ENCODE measurements around the gene CKAP2L.

Gene CKAP2L

GRCh38 chr2:112776113-112776512 is 11.7 kb upstream of the CKAP2L start:
- H3K79me2 ChIP-seq (ENCODE audit: control insufficient read depth, low read length) = no peaks in the 10 kb centered on the region
- no peaks in the 10 kb centered on the region for H4K20me1 ChIP-seq (ENCODE audit: control insufficient read depth, insufficient read depth, low read depth, low read length)
- TF ChIP-seq EZH2phosphoT487 (IDR thresholded peaks at IDR 0.05; ENCODE audit: borderline replicate concordance, low read length) (no peak), CTCF (IDR thresholded peaks at IDR 0.05; ENCODE audit: low read depth, low read length, poor library complexity, severe bottlenecking) (no peak)
- H3K9me3 ChIP-seq (ENCODE audit: control insufficient read depth, insufficient read depth, low read length) = no peaks in the 10 kb centered on the region
- peaks cover 3% of the 10 kb centered on the region; the same call in 1 of the 2 replicates for H3K4me1 ChIP-seq (ENCODE audit: control insufficient read depth, low read length)
- H3K4me3 ChIP-seq (ENCODE audit: low read length) = no peak overlapping the region
- H3K27me3 ChIP-seq (ENCODE audit: control insufficient read depth, low read length) = no peaks in the 10 kb centered on the region
- no peaks in the 10 kb centered on the region for H3K9me2 ChIP-seq (replicated peaks; ENCODE audit: control insufficient read depth, low read length)
- no peaks in the 10 kb centered on the region for H3F3A ChIP-seq (ENCODE audit: control insufficient read depth, insufficient read depth)
- no peak overlapping the region for H3K27ac ChIP-seq (ENCODE audit: low read depth, low read length)
- no peak overlapping the region for H3K4me2 ChIP-seq (ENCODE audit: low read length)
- H3K36me3 ChIP-seq (ENCODE audit: control insufficient read depth, low read length) = no peaks in the 10 kb centered on the region

- Histone ChIP-seq H3K9me3 (ENCODE audit: control insufficient read depth, insufficient read depth, low read length) (no peaks in the 10 kb centered on the region), H3K9me2 (replicated peaks; ENCODE audit: control insufficient read depth, low read length) (no peaks in the 10 kb centered on the region), H3K27me3 (ENCODE audit: control insufficient read depth, low read length) (no peaks in the 10 kb centered on the region), H3K36me3 (ENCODE audit: control insufficient read depth, low read length) (no peaks in the 10 kb centered on the region), H3K4me1 (ENCODE audit: control insufficient read depth, low read length) (peaks cover 6% of the 10 kb centered on the region), H3F3A (ENCODE audit: control insufficient read depth, insufficient read depth) (no peaks in the 10 kb centered on the region), H4K20me1 (ENCODE audit: control insufficient read depth, insufficient read depth, low read depth, low read length) (no peaks in the 10 kb centered on the region), H3K27ac (ENCODE audit: low read depth, low read length) (no peak overlapping the region), H3K79me2 (ENCODE audit: control insufficient read depth, low read length) (no peaks in the 10 kb centered on the region), H3K4me2 (ENCODE audit: low read length) (no peak overlapping the region), H3K4me3 (ENCODE audit: low read length) (no peak overlapping the region)
- TF ChIP-seq EZH2phosphoT487 (IDR thresholded peaks at IDR 0.05; ENCODE audit: borderline replicate concordance, low read length) (no peak), CTCF (IDR thresholded peaks at IDR 0.05; ENCODE audit: low read depth, low read length, poor library complexity, severe bottlenecking) (no peak)
These were observed 10.3 kb upstream of the CKAP2L start for GRCh38 chr2:112774536-112775285.

GRCh38 chr2:112773556-112773955 is 9.1 kb upstream of the CKAP2L start:
- no peaks in the 10 kb centered on the region for H3K79me2 ChIP-seq (ENCODE audit: control insufficient read depth, low read length)
- H3K4me1 ChIP-seq (ENCODE audit: control insufficient read depth, low read length) = peaks cover 8% of the 10 kb centered on the region
- no peaks in the 10 kb centered on the region for H3K36me3 ChIP-seq (ENCODE audit: control insufficient read depth, low read length)
- H3K4me2 ChIP-seq (ENCODE audit: low read length) = no peak overlapping the region
- H3K27me3 ChIP-seq (ENCODE audit: control insufficient read depth, low read length) = no peaks in the 10 kb centered on the region
- no peaks in the 10 kb centered on the region for H3F3A ChIP-seq (ENCODE audit: control insufficient read depth, insufficient read depth)
- H3K9me2 ChIP-seq (replicated peaks; ENCODE audit: control insufficient read depth, low read length) = no peaks in the 10 kb centered on the region
- H3K27ac ChIP-seq (ENCODE audit: low read depth, low read length) = no peak overlapping the region
- H3K9me3 ChIP-seq (ENCODE audit: control insufficient read depth, insufficient read depth, low read length) = no peaks in the 10 kb centered on the region
- H4K20me1 ChIP-seq (ENCODE audit: control insufficient read depth, insufficient read depth, low read depth, low read length) = no peaks in the 10 kb centered on the region
- no peak overlapping the region for H3K4me3 ChIP-seq (ENCODE audit: low read length)
- TF ChIP-seq CTCF (IDR thresholded peaks at IDR 0.05; ENCODE audit: low read depth, low read length, poor library complexity, severe bottlenecking) (no peak), EZH2phosphoT487 (IDR thresholded peaks at IDR 0.05; ENCODE audit: borderline replicate concordance, low read length) (no peak)

All from DOHH2 (cell line).